ENCODE data around the gene INPP5B.

Gene INPP5B

GRCh38 chr1:37954316-37954971 lies 7.6 kb upstream of the INPP5B start:
- no peak for DNase-seq (ENCODE audit: extremely low read depth, low read depth)
- no peak overlapping the region for H3K4me3 ChIP-seq (replicated peaks; ENCODE audit: low read depth, low read length)
- TF ChIP-seq CTCF (IDR thresholded peaks at IDR 0.05; ENCODE audit: low read depth, low read length, missing control alignments): no peak

GRCh38 chr1:37952738-37953137 lies 5.9 kb upstream of the INPP5B start:
- TF ChIP-seq CTCF (IDR thresholded peaks at IDR 0.05; ENCODE audit: low read depth, low read length, missing control alignments): no peak
- H3K4me3 ChIP-seq (replicated peaks; ENCODE audit: low read depth, low read length): no peak overlapping the region
- DNase-seq (ENCODE audit: extremely low read depth, low read depth): no peak

- no peak for DNase-seq (ENCODE audit: extremely low read depth, low read depth)
- no peak for TF ChIP-seq CTCF (IDR thresholded peaks at IDR 0.05; ENCODE audit: low read depth, low read length, missing control alignments)
- no peak overlapping the region for H3K4me3 ChIP-seq (replicated peaks; ENCODE audit: low read depth, low read length)
Measured at GRCh38 chr1:37951783-37952624, 5.2 kb upstream of the INPP5B start.

- TF ChIP-seq CTCF (IDR thresholded peaks at IDR 0.05; ENCODE audit: low read depth, low read length, missing control alignments): no peak
- no peak overlapping the region for H3K4me3 ChIP-seq (replicated peaks; ENCODE audit: low read depth, low read length)
- DNase-seq (ENCODE audit: extremely low read depth, low read depth): no peak
Measured at GRCh38 chr1:37951041-37951782, 4.4 kb upstream of the INPP5B start.

GRCh38 chr1:37949524-37950152 lies 2.8 kb upstream of the INPP5B start:
- no peak for DNase-seq (ENCODE audit: extremely low read depth, low read depth)
- no peak for TF ChIP-seq CTCF (IDR thresholded peaks at IDR 0.05; ENCODE audit: low read depth, low read length, missing control alignments)
- no peak overlapping the region for H3K4me3 ChIP-seq (replicated peaks; ENCODE audit: low read depth, low read length)

GRCh38 chr1:37948841-37949240 lies 2.0 kb upstream of the INPP5B start:
- no peak for TF ChIP-seq CTCF (IDR thresholded peaks at IDR 0.05; ENCODE audit: low read depth, low read length, missing control alignments)
- no peak for DNase-seq (ENCODE audit: extremely low read depth, low read depth)
- H3K4me3 ChIP-seq (replicated peaks; ENCODE audit: low read depth, low read length): no peak overlapping the region

All from HFF-Myc (cell line).